ENCODE results near the gene ATG4C.
"Not testable (repeated sequence)": the region's sequence is repeated elsewhere in the genome, so short reads cannot be mapped to it uniquely, and the experiment has no call there.

Gene ATG4C

DNA sequence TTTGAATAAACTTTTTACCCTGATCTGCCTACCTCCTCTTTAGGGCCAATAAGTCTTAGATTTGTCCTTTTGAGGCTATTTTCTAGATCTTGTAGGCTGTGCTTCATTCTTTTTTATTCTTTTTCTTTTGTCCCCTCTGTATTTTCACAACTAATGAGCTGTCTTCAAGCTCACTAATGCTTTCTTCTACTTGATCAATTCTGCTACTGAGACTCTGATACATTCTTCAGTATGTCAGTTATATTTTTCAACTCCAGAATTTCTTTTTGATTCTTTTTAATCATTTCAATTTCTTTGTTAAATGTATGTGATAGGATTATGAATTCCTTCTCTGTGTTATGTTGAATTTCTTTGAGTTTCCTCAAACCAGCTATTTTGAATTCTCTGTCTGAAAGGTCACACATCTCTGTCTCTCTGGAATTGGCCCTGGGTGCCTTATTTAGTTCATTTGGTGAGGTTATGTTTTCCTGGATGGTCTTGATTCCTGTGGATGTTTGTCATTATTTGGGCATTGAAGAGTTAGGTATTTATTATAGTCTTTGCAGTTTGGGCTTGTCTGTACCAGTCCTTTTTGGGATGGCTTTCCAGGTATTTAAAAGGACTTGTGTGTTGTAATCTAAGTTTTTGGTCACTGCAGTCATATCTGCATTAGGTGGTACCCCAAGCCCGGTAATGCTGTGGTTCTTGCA lies 11.2 kb upstream of the ATG4C start:
- no peak for DNase-seq (ENCODE audit: extremely low spot score)
- TF ChIP-seq CTCF (IDR thresholded peaks at IDR 0.05; ENCODE audit: control extremely low read depth, extremely low read depth, low read depth, missing control alignments) = no peak
- ChIA-PET CTCF (no interaction called here), POLR2A (no interaction called here)

DNA sequence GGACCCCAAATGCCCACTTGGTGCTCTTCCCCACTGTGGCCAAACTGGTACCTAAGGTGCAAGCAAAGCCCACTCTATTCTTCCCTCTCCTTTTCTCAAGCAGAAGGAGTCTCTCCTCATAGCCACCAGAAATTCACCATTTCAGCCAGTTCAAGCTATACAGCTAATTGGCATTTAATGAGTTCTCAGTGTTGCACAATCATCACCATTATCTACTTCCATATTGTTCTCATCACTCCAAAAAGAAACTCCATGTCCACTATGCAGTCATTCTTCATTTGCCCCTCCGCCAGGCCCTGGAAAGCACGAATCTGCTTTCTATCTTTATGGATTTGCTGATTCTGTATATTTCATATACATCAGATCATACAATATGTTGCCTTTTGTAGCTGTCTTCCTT lies 9.9 kb upstream of the ATG4C start:
- ChIA-PET POLR2A (no interaction called here), CTCF (no interaction called here)
- no peak for DNase-seq (ENCODE audit: extremely low spot score)
- TF ChIP-seq CTCF (IDR thresholded peaks at IDR 0.05; ENCODE audit: control extremely low read depth, extremely low read depth, low read depth, missing control alignments) = no peak

DNA sequence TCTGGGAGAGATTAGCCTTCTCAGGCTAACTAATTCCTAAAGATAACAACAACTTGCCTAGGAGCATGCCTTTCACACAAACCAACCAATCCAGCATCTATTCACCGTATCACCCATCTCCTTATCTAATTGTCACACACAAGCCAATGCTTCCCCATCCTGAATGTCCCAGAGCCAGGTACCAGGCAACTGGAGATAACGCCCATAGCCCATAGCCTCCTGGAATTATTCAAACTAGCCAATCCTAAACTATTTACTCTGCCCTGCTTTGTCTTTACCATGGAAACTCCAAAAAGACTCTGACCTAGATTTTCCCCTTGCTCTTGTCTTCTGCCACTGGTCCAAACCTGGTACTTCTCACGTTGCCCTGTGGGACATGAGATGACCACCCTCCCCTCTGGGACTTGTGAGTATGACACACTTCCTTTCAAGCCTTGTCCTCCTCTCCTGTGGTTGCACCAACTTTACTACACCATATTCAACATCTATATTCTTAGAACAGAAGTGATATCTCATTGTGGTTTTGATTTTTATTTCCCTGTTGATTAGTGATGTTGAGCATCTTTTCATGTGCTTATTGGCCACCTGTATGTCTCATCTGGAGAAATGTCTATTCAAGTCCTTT lies 8.8 kb upstream of the ATG4C start:
- POLR2A ChIA-PET = interaction anchor here (0.7 kb wide), 1 partner anchor 67 kb away, joined by 5 read pairs; no protein-coding TSS in a partner anchor
- no peak for TF ChIP-seq CTCF (IDR thresholded peaks at IDR 0.05; ENCODE audit: control extremely low read depth, extremely low read depth, low read depth, missing control alignments)

GRCh38 chr1:62778208-62778607 lies 5.7 kb upstream of the ATG4C start:
- CTCF ChIA-PET = no interaction called here
- no peak for DNase-seq (ENCODE audit: extremely low spot score)
- POLR2A ChIA-PET = no interaction called here
- no peak for TF ChIP-seq CTCF (IDR thresholded peaks at IDR 0.05; ENCODE audit: control extremely low read depth, extremely low read depth, low read depth, missing control alignments)

More for the DNA sequence above, 8.8 kb upstream of the ATG4C start:
- CTCF ChIA-PET = no interaction called here
- no peak for DNase-seq (ENCODE audit: extremely low spot score)

- no peak for DNase-seq (ENCODE audit: extremely low spot score)
- no peak for TF ChIP-seq CTCF (IDR thresholded peaks at IDR 0.05; ENCODE audit: control extremely low read depth, extremely low read depth, low read depth, missing control alignments)
- ChIA-PET CTCF (interaction anchor here (0.9 to 2.1 kb wide), 3 partner anchors 12 to 35 kb away, joined by 3 to 8 read pairs (median 4); no protein-coding TSS in a partner anchor), POLR2A (no interaction called here)
Observed at GRCh38 chr1:62781841-62782543, 1.9 kb upstream of the ATG4C start.

DNA sequence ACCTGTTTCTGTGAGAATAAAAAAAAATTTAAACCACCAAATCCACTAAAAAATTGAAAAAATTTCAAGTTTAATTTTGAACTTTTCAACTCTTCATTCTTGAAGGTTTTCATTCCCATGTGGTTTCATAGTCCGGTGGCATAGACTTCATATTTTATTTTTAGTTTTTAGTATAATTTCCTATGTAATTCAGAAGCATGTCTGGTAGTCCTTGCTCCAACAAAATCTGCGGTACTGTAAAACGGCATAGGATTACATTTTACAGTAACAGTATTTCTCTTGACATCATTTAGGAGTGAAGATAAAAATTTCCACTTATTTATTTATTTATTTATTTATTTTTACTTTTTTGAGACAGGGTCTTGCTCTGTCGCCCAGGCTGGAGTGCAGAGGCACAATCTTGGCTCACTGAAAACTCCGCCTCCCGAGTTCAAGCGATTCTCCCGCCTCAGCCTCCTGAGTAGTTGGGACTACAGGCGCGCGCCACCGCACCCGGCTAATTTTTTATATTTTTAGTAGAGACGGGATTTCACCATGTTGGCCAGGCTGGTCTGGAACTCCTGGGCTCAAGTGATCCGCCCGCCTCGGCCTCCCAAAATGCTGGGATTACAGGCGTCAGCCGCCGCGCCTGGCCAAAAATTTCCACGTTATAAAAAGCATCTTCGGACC lies 1.3 kb upstream of the ATG4C start:
- CTCF ChIA-PET; DNase-seq (ENCODE audit: extremely low spot score); POLR2A ChIA-PET: not testable (repeated sequence)

Data from GM10248 (cell line).